ENCODE measurements around the gene SERP1. TPM values are rescaled to one million over a fixed set of nuclear protein-coding genes. Genes with fewer than 3 reads are reported as not detected.
A peak's percentile ranks its signal among the peaks of the same experiment; 100 is the strongest.

SERP1 gene
- 100 to 1,000 TPM; 123 to 148 TPM for total RNA-seq

GRCh38 chr3:150546226-150547044 is at the start of gene SERP1, which contains the start of gene EIF2A:
SERP1 (minus strand) TSS chr3:150546496; CDS start chr3:150546135, 361 bp downstream.
EIF2A (plus strand) TSS chr3:150546787; CDS start chr3:150546803, 16 bp downstream.
- Mint-ChIP-seq H3K27me3 (ENCODE audit: low read depth) (no peaks in the 10 kb centered on the region), H3K4me3 (peak within 1 kb of the TSS; percentile 94 to 100), H3K27ac (peak within 1 kb of the TSS; percentile 100), H3K4me1 (ENCODE audit: low read depth) (peaks cover 77% of the 10 kb centered on the region), H3K36me3 (ENCODE audit: insufficient read depth in 2 of 2) (peaks cover 18 to 41% of the 10 kb centered on the region in 2 donors), H3K9me3 (no peaks in the 10 kb centered on the region)
- peak; percentile 99 for DNase-seq
- ATAC-seq (replicated peaks in 1 of 2) = peak; percentile 91 to 92

GRCh38 chr3:150594150-150594549 is 47.9 kb upstream of the SERP1 start:
- DNase-seq = no peak
- ATAC-seq (replicated peaks in 1 of 2) = no peak
- Mint-ChIP-seq H3K4me3 (no peak overlapping the region), H3K4me1 (ENCODE audit: low read depth) (peaks cover 11% of the 10 kb centered on the region), H3K27me3 (ENCODE audit: low read depth) (no peaks in the 10 kb centered on the region), H3K27ac (no peak overlapping the region), H3K9me3 (no peaks in the 10 kb centered on the region), H3K36me3 (ENCODE audit: insufficient read depth in 2 of 2) (no peaks in the 10 kb centered on the region)

- DNase-seq (no peak), ATAC-seq (replicated peaks in 1 of 2) (peak; percentile 47 to 74)
- Mint-ChIP-seq H3K4me1 (ENCODE audit: low read depth) (peaks cover 14% of the 10 kb centered on the region), H3K9me3 (no peaks in the 10 kb centered on the region), H3K4me3 (peak overlapping the region in 1 of 2 donors; percentile 10), H3K27me3 (ENCODE audit: low read depth) (no peaks in the 10 kb centered on the region), H3K27ac (peak overlapping the region; percentile 90), H3K36me3 (ENCODE audit: insufficient read depth in 2 of 2) (peaks cover 6 to 9% of the 10 kb centered on the region in 2 donors)
Measured at GRCh38 chr3:150589759-150590158, 43.5 kb upstream of the SERP1 start.

- H3K9me3 Mint-ChIP-seq = no peaks in the 10 kb centered on the region
- no peak for DNase-seq
- H3K27ac Mint-ChIP-seq = peak overlapping the region; percentile 42
- no peaks in the 10 kb centered on the region for H3K27me3 Mint-ChIP-seq (ENCODE audit: low read depth)
- H3K36me3 Mint-ChIP-seq (ENCODE audit: insufficient read depth in 2 of 2) = peaks cover 6 to 11% of the 10 kb centered on the region in 2 donors
- H3K4me1 Mint-ChIP-seq (ENCODE audit: low read depth) = peaks cover 19% of the 10 kb centered on the region
- H3K4me3 Mint-ChIP-seq = no peak overlapping the region
- no peak for ATAC-seq (replicated peaks in 1 of 2)
Measured at GRCh38 chr3:150588027-150588830, 41.9 kb upstream of the SERP1 start.

GRCh38 chr3:150583028-150583427 is 36.7 kb upstream of the SERP1 start:
- Mint-ChIP-seq H3K9me3 (no peaks in the 10 kb centered on the region), H3K4me1 (ENCODE audit: low read depth) (peaks cover 22% of the 10 kb centered on the region), H3K36me3 (ENCODE audit: insufficient read depth in 2 of 2) (peaks cover 8 to 20% of the 10 kb centered on the region in 2 donors), H3K4me3 (peak overlapping the region; percentile 8 to 71), H3K27ac (peak overlapping the region; percentile 90), H3K27me3 (ENCODE audit: low read depth) (no peaks in the 10 kb centered on the region)
- peak in 1 of 2 donors; percentile 39 for ATAC-seq (replicated peaks in 1 of 2)
- no peak for DNase-seq

GRCh38 chr3:150582620-150583019 is 36.3 kb upstream of the SERP1 start:
- Mint-ChIP-seq H3K9me3 (no peaks in the 10 kb centered on the region), H3K27me3 (ENCODE audit: low read depth) (no peaks in the 10 kb centered on the region), H3K27ac (peak overlapping the region; percentile 90), H3K4me1 (ENCODE audit: low read depth) (peaks cover 22% of the 10 kb centered on the region), H3K4me3 (peak overlapping the region; percentile 12 to 71), H3K36me3 (ENCODE audit: insufficient read depth in 2 of 2) (peaks cover 10 to 20% of the 10 kb centered on the region in 2 donors)
- ATAC-seq (replicated peaks in 1 of 2) (no peak), DNase-seq (no peak)

- Mint-ChIP-seq H3K9me3 (no peaks in the 10 kb centered on the region), H3K27me3 (ENCODE audit: low read depth) (no peaks in the 10 kb centered on the region), H3K4me3 (no peak overlapping the region), H3K36me3 (ENCODE audit: insufficient read depth in 2 of 2) (peaks cover 12 to 28% of the 10 kb centered on the region in 2 donors), H3K27ac (peak overlapping the region; percentile 48), H3K4me1 (ENCODE audit: low read depth) (peaks cover 22% of the 10 kb centered on the region)
- ATAC-seq (replicated peaks in 1 of 2) = no peak
- DNase-seq = no peak
Measured at GRCh38 chr3:150581174-150581573, 34.9 kb upstream of the SERP1 start.

- DNase-seq = no peak
- peaks cover 13% of the 10 kb centered on the region for H3K4me1 Mint-ChIP-seq (ENCODE audit: low read depth)
- H3K4me3 Mint-ChIP-seq = no peak overlapping the region
- H3K36me3 Mint-ChIP-seq (ENCODE audit: insufficient read depth in 2 of 2) = peaks cover 6 to 20% of the 10 kb centered on the region in 2 donors
- H3K27ac Mint-ChIP-seq = no peak overlapping the region
- ATAC-seq (replicated peaks in 1 of 2) = no peak
- H3K9me3 Mint-ChIP-seq = no peaks in the 10 kb centered on the region
- no peaks in the 10 kb centered on the region for H3K27me3 Mint-ChIP-seq (ENCODE audit: low read depth)
Measured at GRCh38 chr3:150577855-150578254, 31.6 kb upstream of the SERP1 start.

GRCh38 chr3:150567328-150567727 is 21.0 kb upstream of the SERP1 start:
- no peak for DNase-seq
- Mint-ChIP-seq H3K36me3 (ENCODE audit: insufficient read depth in 2 of 2) (peaks cover 5 to 32% of the 10 kb centered on the region in 2 donors), H3K4me1 (ENCODE audit: low read depth) (no peaks in the 10 kb centered on the region), H3K4me3 (no peak overlapping the region), H3K9me3 (no peaks in the 10 kb centered on the region), H3K27ac (peak overlapping the region; percentile 81), H3K27me3 (ENCODE audit: low read depth) (no peaks in the 10 kb centered on the region)
- ATAC-seq (replicated peaks in 1 of 2) = no peak

GRCh38 chr3:150564243-150564642 is 17.9 kb upstream of the SERP1 start:
- no peaks in the 10 kb centered on the region for H3K9me3 Mint-ChIP-seq
- no peaks in the 10 kb centered on the region for H3K4me1 Mint-ChIP-seq (ENCODE audit: low read depth)
- no peaks in the 10 kb centered on the region for H3K27me3 Mint-ChIP-seq (ENCODE audit: low read depth)
- no peak overlapping the region for H3K4me3 Mint-ChIP-seq
- ATAC-seq (replicated peaks in 1 of 2) (no peak), DNase-seq (no peak)
- H3K27ac Mint-ChIP-seq = no peak overlapping the region
- H3K36me3 Mint-ChIP-seq (ENCODE audit: insufficient read depth in 2 of 2) = peaks cover 5 to 27% of the 10 kb centered on the region in 2 donors

GRCh38 chr3:150557725-150558124 is 11.4 kb upstream of the SERP1 start:
- H3K4me3 Mint-ChIP-seq = no peak overlapping the region
- peaks cover 6 to 26% of the 10 kb centered on the region in 2 donors for H3K36me3 Mint-ChIP-seq (ENCODE audit: insufficient read depth in 2 of 2)
- H3K9me3 Mint-ChIP-seq = no peaks in the 10 kb centered on the region
- ATAC-seq (replicated peaks in 1 of 2) (no peak), DNase-seq (no peak)
- peak overlapping the region; percentile 68 for H3K27ac Mint-ChIP-seq
- peaks cover 28% of the 10 kb centered on the region for H3K4me1 Mint-ChIP-seq (ENCODE audit: low read depth)
- H3K27me3 Mint-ChIP-seq (ENCODE audit: low read depth) = no peaks in the 10 kb centered on the region

- peaks cover 28% of the 10 kb centered on the region for H3K4me1 Mint-ChIP-seq (ENCODE audit: low read depth)
Measured at GRCh38 chr3:150556792-150557191, 10.5 kb upstream of the SERP1 start.

GRCh38 chr3:150555859-150556436 is 9.7 kb upstream of the SERP1 start:
- DNase-seq (no peak), ATAC-seq (replicated peaks in 1 of 2) (peak in 1 of 2 donors; percentile 57)
- H3K27ac Mint-ChIP-seq = peak overlapping the region; percentile 67
- H3K4me3 Mint-ChIP-seq = no peak overlapping the region
- peaks cover 32% of the 10 kb centered on the region for H3K4me1 Mint-ChIP-seq (ENCODE audit: low read depth)
- no peaks in the 10 kb centered on the region for H3K27me3 Mint-ChIP-seq (ENCODE audit: low read depth)
- H3K36me3 Mint-ChIP-seq (ENCODE audit: insufficient read depth in 2 of 2) = peaks cover 9 to 34% of the 10 kb centered on the region in 2 donors
- no peaks in the 10 kb centered on the region for H3K9me3 Mint-ChIP-seq

More at GRCh38 chr3:150556792-150557191, 10.5 kb upstream of the SERP1 start:
- H3K9me3 Mint-ChIP-seq = no peaks in the 10 kb centered on the region
- no peak overlapping the region for H3K4me3 Mint-ChIP-seq
- H3K36me3 Mint-ChIP-seq (ENCODE audit: insufficient read depth in 2 of 2) = peaks cover 8 to 32% of the 10 kb centered on the region in 2 donors
- ATAC-seq (replicated peaks in 1 of 2) (no peak), DNase-seq (no peak)
- no peaks in the 10 kb centered on the region for H3K27me3 Mint-ChIP-seq (ENCODE audit: low read depth)
- H3K27ac Mint-ChIP-seq = peak overlapping the region; percentile 67

Data from activated T-cell treated with anti-CD3 and anti-CD28 coated beads, Interleukin-2, amount 50 U/mL, for 72 hours (primary cell).